Panc1 (cell line): Measurements from ENCODE around the gene PDPK1.
"Not testable (repeated sequence)": the region's sequence is repeated elsewhere in the genome, so short reads cannot be mapped to it uniquely, and the experiment has no call there.

Experiments
- POLR2AphosphoS5 ChIP-seq: IDR thresholded peaks from 2 replicates; pipeline ENCODE4 v1.6.1; 2012; ENCODE audit warnings: mild to moderate bottlenecking, low read depth, low read length, moderate library complexity
- REST ChIP-seq, 2 experiments: IDR thresholded peaks; 2 replicates each; pipeline ENCODE4 v1.6.1; 2011 to 2012; ENCODE audit warnings: low read depth in 2 of 2, control low read depth in 1 of 2, low read length in 1 of 2, mild to moderate bottlenecking in 1 of 2, moderate library complexity in 1 of 2; ENCODE audit not compliant: insufficient read depth in 1 of 2
- TF ChIP-seq, protein P1 (sequence below): fragments of 450-650 bp; IDR thresholded peaks from 2 replicates; pipeline ENCODE4 v1.5.1; 2017; ENCODE audit warnings: mild to moderate bottlenecking

DNA sequence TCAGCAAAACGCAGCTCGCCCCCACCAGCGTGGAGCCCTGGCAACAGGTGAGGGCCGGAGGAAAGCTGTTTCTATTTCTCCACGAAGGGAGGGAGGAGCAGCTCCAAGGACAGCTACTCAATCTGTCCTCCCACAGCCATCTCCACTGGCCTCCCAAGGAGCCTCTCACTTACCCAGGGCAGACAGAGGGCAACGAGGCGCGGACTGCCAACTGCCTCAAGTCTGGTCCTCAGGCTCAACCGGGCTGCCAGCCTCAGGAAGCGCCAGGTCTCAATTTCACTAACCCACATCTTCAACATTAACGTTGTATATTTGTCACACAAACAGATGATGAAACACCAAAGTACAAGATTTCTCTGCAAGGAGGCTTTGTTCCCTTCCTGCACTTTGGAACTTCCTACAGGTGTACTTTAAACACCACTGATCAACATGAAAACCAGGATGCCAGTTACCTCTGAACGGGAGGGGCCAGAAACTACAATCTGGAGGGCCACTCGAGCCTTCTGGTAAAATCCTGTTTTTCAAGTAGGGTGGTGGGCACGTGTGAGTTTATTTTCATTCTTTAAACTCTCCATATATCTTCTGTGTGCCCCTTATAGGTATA is 113.5 kb downstream of the PDPK1 start:
- TF ChIP-seq, protein P1, sequence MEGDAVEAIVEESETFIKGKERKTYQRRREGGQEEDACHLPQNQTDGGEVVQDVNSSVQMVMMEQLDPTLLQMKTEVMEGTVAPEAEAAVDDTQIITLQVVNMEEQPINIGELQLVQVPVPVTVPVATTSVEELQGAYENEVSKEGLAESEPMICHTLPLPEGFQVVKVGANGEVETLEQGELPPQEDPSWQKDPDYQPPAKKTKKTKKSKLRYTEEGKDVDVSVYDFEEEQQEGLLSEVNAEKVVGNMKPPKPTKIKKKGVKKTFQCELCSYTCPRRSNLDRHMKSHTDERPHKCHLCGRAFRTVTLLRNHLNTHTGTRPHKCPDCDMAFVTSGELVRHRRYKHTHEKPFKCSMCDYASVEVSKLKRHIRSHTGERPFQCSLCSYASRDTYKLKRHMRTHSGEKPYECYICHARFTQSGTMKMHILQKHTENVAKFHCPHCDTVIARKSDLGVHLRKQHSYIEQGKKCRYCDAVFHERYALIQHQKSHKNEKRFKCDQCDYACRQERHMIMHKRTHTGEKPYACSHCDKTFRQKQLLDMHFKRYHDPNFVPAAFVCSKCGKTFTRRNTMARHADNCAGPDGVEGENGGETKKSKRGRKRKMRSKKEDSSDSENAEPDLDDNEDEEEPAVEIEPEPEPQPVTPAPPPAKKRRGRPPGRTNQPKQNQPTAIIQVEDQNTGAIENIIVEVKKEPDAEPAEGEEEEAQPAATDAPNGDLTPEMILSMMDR: not testable (repeated sequence)
- not testable (repeated sequence) for TF ChIP-seq POLR2AphosphoS5; REST (IDR thresholded peaks at IDR 0.05; ENCODE audit: insufficient read depth in 1 of 2, low read depth in 2 of 2, low read length in 1 of 2)
